ENCODE measurements around the gene PC.

The PC gene

DNA sequence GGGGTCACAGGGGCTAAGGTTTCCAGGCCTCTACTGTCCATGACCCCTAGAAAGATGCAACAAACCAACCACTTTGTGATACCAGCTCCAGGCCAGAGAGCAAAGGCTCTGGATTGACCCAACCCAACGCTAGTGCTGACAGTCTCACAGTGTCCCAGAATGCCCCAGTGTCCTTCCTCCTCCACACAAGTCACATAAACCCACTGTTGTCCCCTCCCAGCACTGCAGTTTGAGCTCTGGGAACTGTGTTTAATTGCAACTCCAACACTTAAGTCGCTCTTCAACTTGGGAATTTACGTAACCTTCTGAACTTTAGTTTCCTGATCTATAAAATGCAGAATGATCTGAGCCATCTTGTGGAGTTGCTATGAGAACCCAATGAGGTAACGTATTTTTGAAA, 47.5 kb downstream of the PC start:
- no peak for DNase-seq (ENCODE audit: low read depth, low spot score)

DNA sequence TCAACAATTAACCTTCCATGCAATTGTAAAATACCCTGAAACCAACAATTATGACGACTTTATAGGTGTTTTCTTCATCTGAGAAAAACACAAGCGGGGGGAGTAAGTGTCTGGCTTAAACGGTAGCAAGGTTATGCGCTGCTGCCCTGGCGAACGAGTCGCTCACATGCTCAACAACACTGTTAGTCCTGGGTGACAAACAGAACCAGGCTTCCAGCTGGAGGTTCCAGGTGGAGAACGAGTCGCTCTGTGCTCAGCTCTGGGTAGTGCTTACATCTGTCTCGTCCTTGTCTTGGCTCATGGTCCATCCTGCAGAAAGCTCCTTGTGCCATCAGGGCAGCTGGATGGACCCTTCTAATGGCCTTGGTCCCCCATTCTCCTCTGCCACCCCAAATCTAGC, 48.2 kb downstream of the PC start:
- no peak for DNase-seq (ENCODE audit: low read depth, low spot score)

GRCh38 chr11:66909181-66909580, 49.0 kb downstream of the PC start:
- DNase-seq (ENCODE audit: low read depth, low spot score) = no peak

DNA sequence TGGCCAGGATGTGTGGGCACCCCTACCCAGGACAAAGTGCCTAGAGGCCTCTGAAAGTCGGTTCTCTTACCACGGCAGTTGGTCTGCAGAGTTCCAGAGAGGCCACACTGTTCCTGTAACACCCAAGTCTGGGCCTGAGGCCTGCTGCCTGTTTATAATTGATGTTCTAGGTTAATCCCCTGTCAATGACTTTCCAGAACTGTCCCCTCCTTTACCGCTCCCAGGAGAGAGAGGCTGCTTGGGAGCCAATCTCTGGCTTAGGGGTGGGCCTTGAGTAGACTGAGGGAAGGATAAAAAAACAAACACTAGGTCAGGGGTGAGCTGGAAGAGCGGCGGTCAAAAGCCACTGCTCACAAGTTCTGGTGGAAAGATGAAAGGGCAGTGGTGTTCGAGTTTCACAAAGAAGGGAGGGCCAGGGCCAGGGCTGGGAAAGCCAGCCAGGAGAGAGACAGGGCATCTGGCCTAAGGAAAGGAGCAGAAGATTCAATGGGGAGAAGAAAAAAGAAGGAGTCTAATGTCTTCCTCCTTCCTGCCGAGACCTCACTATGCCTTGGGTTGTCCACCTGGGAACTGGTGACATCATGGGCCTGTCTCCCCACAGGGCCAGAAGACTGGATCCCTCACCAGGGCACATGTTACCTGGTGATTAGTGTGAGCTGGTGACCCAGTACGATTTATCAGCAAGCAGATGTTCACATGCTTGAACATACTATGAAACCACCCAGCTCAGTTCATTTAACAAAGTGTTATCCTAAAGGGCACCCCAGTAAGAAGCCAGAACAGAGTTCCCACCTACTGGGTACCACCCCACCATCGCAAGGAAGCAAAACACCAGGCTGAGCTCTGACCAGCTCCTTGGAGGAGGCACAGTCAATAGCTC, 50.2 kb downstream of the PC start:
- DNase-seq (ENCODE audit: low read depth, low spot score) = no peak

GRCh38 chr11:66906061-66906733, 52.0 kb downstream of the PC start:
- no peak for DNase-seq (ENCODE audit: low read depth, low spot score)

GRCh38 chr11:66905631-66906030, 52.6 kb downstream of the PC start:
- no peak for DNase-seq (ENCODE audit: low read depth, low spot score)

DNA sequence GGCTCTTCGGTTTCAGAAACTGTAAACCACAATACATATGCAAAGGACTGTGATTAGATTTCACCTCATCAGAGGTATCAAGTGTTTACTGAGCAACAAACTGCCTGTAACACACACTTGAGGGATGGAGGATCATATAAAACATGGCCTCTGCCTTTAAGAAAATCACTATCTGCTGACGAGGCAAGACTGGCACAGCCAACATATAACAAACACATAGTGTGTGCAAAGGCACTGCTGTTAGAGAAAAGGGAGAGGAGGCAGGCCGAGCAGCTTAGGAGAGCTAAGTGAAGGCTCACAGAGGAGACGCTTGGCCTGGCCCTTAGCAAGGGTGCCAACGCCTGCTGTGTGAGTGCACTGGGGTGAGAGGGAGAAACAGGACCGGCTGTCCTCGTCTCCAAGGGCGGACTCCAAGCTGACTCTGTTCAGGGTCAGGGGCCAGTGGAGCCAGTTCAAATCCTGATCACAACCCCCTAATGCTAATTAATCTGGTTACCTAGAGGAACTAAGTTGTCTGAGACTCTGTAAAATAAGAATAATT, 53.1 kb downstream of the PC start:
- DNase-seq (ENCODE audit: low read depth, low spot score) = no peak

DNA sequence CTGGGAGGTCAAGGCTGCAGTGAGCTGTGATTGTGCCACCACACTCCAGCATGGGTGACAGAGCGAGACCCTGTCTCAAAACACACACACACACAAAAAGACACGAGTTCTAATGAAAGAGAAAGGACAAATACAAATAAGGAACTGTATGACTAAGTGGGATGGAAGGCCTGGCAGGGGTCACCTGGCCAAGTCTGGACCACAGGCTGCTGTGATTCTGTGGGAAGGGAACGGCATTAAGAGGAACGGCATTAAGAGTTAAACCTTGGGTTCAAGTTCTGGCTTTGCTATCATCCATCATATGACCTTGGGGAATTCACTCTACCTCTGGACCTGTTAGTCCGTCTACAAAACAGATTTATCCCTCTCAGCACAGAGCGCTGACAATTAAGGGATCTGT, 53.6 kb downstream of the PC start:
- DNase-seq (ENCODE audit: low read depth, low spot score) = no peak

GRCh38 chr11:66904055-66904454, 54.1 kb downstream of the PC start:
- no peak for DNase-seq (ENCODE audit: low read depth, low spot score)

DNA sequence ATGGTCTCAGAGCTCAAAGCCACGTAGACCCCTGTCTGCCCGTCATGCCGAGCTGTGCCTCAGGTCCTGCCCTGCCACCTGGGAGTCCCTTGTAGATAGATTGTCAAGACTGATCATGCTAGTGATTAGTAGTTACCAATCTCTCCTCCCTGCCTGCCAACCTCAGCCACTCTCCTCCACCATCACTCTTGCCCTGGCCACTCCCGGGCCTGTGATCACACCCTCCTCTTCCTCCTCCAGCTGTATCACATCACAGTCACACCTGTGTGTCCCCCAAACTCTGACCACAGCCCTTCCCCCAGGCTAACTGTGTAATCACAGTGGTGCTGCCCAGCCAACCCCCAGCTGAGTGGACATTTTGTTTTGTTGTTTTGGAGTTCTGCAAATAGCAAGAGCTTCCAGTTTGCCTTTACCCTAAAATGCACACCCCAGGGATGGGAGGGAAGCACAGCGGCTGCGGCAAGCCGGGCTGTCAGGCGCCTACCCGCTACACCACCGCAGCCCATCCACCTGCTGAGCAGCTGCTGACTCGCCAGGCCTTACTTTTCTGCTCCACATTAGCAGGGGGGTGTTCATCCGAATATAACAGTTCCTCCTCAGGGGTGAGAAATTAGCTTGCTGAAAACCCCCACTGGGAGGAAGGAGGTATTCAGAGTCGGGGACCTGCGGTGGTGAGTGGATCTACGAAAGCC, 55.6 kb downstream of the PC start:
- DNase-seq (ENCODE audit: low read depth, low spot score) = no peak

GRCh38 chr11:66901964-66902390, 56.2 kb downstream of the PC start:
- no peak for DNase-seq (ENCODE audit: low read depth, low spot score)

GRCh38 chr11:66894141-66894540, 64.0 kb downstream of the PC start:
- DNase-seq (ENCODE audit: low read depth, low spot score) = no peak

GRCh38 chr11:66892911-66893310, 65.3 kb downstream of the PC start:
- no peak for DNase-seq (ENCODE audit: low read depth, low spot score)

GRCh38 chr11:66891851-66892660, 66.1 kb downstream of the PC start:
- no peak for DNase-seq (ENCODE audit: low read depth, low spot score)

GRCh38 chr11:66889960-66890359, 68.2 kb downstream of the PC start:
- no peak for DNase-seq (ENCODE audit: low read depth, low spot score)

- no peak for DNase-seq (ENCODE audit: low read depth, low spot score)
These were observed 69.9 kb downstream of the PC start for GRCh38 chr11:66888282-66888681.

GRCh38 chr11:66887526-66887925, 70.7 kb downstream of the PC start:
- no peak for DNase-seq (ENCODE audit: low read depth, low spot score)

DNA sequence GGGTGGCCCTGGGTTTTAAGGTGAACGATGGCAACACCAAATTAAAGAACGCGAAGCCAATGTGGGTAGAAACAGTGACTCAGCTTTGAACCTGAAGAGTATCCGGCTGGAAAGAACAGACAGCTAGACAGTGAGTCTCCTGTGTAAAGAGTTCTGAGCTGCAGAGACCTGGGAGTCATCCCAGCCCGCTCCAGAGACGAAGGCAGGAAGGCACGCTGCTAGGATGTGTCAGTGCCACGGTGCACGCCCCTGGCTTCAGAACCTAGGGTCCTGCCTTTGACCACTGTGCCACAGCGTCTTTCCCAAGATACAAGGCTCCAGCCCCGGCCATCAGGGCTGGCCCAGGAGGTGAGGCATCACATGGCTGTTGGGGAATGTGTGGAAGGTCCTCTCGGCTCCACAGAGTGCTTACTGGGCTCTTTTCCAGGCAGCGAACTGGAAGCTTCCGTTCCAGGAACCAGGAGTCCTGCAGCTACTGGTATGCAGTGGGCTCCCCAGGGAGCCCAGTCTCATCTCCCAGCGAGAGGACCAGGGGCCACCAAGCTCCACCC, 71.4 kb downstream of the PC start:
- no peak for DNase-seq (ENCODE audit: low read depth, low spot score)

DNA sequence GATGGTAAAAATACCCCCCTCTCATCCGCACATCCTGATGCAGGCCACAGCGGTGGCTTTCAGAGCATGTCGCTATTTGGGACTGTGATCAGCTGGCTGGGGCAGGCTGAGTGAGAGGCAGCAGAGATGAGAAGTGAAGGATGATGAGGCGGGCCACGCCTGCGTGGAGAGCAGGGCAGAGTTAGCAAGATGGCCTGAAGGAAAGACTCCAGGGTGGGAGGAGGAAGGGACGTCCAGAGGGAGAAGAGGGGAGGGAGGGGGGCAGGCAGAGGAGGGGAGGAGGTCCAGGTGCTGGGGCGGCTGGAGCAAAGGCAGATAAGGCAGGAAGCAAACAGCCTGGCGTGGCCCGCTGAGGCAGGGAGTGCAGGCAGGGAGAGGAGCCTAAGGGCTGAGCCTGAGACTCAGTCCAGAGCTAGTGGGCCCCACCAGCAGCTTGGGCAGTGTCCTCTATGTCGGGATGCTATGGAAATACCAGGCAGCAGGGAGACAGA, 72.2 kb downstream of the PC start:
- no peak for DNase-seq (ENCODE audit: low read depth, low spot score)

GRCh38 chr11:66885469-66885868, 72.7 kb downstream of the PC start:
- DNase-seq (ENCODE audit: low read depth, low spot score) = no peak

- DNase-seq (ENCODE audit: low read depth, low spot score) = no peak
These were observed 73.7 kb downstream of the PC start for GRCh38 chr11:66884443-66884842.
